ENCODE data around the gene ISCA1. TPM values are rescaled to one million over a fixed set of nuclear protein-coding genes. Genes with fewer than 3 reads are reported as not detected.

The ISCA1 gene
- total and polyA plus RNA-seq, 2 donors (not counting 3 experiments of a cell fraction or from before 2014, with no cell fraction given): 14.2 to 22.2 TPM

- BruUV-seq (replicated peaks): no TSS peak
- Histone ChIP-seq H2AFZ (ENCODE audit: low read depth, low read length) (no peak overlapping the region), H3K79me2 (ENCODE audit: control insufficient read depth, insufficient read depth, low read length) (peaks cover 45% of the 10 kb centered on the region), H3K27ac (ENCODE audit: insufficient read depth, low read depth, low read length) (no peak overlapping the region), H3K36me3 (ENCODE audit: control insufficient read depth in 2 of 2, extremely low read depth in 1 of 2, insufficient read depth in 2 of 2, low read length in 2 of 2) (no peaks in the 10 kb centered on the region), H3K4me1 (ENCODE audit: control insufficient read depth, extremely low read depth, insufficient read depth, low read length) (peaks cover 11% of the 10 kb centered on the region), H3K4me3 (replicated peaks in 1 of 3; ENCODE audit: insufficient read depth in 1 of 3, low read depth in 1 of 3, low read length in 3 of 3) (no peak overlapping the region), H3K9ac (replicated peaks; ENCODE audit: extremely low read depth, insufficient read depth, low read length) (no peak overlapping the region), H3K4me2 (ENCODE audit: insufficient read depth, low read length) (no peak overlapping the region), H3K9me3 (replicated peaks; ENCODE audit: control insufficient read depth, insufficient read depth, low read length) (no peaks in the 10 kb centered on the region), H4K20me1 (replicated peaks; ENCODE audit: control insufficient read depth, extremely low read depth, insufficient read depth, low read length) (no peaks in the 10 kb centered on the region), H3K27me3 (ENCODE audit: control insufficient read depth in 2 of 2, insufficient read depth in 2 of 2, low read length in 2 of 2) (no peaks in the 10 kb centered on the region), H3K9me1 (replicated peaks; ENCODE audit: control insufficient read depth, extremely low read depth, insufficient read depth, low read length) (no peaks in the 10 kb centered on the region)
- no peak for TF ChIP-seq POLR2A (IDR thresholded peaks at IDR 0.05; ENCODE audit: low read depth, low read length)
- no peak for TF ChIP-seq FOS (IDR thresholded peaks at IDR 0.05; ENCODE audit: borderline replicate concordance, insufficient read depth, low read length)
- no peak for TF ChIP-seq POLR2AphosphoS5 (IDR thresholded peaks at IDR 0.05; ENCODE audit: insufficient read depth, low read depth, low read length)
- TF ChIP-seq GATA2 (IDR thresholded peaks at IDR 0.05; ENCODE audit: insufficient read depth, insufficient read length, low read depth, low read length): no peak
- TF ChIP-seq, protein P1, sequence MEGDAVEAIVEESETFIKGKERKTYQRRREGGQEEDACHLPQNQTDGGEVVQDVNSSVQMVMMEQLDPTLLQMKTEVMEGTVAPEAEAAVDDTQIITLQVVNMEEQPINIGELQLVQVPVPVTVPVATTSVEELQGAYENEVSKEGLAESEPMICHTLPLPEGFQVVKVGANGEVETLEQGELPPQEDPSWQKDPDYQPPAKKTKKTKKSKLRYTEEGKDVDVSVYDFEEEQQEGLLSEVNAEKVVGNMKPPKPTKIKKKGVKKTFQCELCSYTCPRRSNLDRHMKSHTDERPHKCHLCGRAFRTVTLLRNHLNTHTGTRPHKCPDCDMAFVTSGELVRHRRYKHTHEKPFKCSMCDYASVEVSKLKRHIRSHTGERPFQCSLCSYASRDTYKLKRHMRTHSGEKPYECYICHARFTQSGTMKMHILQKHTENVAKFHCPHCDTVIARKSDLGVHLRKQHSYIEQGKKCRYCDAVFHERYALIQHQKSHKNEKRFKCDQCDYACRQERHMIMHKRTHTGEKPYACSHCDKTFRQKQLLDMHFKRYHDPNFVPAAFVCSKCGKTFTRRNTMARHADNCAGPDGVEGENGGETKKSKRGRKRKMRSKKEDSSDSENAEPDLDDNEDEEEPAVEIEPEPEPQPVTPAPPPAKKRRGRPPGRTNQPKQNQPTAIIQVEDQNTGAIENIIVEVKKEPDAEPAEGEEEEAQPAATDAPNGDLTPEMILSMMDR (IDR thresholded peaks at IDR 0.05; ENCODE audit: extremely low read depth in 1 of 2, insufficient read depth in 1 of 2, low read depth in 1 of 2, low read length in 2 of 2): no peak
- no peak for TF ChIP-seq MYC (IDR thresholded peaks at IDR 0.05; ENCODE audit: low read depth, low read length)
- no peak for TF ChIP-seq EZH2 (IDR thresholded peaks at IDR 0.05; ENCODE audit: borderline replicate concordance, low read depth, low read length, severe bottlenecking)
- no peak for TF ChIP-seq MAX (IDR thresholded peaks at IDR 0.05; ENCODE audit: insufficient read depth, insufficient read length)
- TF ChIP-seq JUN (IDR thresholded peaks at IDR 0.05; ENCODE audit: borderline replicate concordance, insufficient read depth, insufficient read length, low read depth): no peak
- DNase-seq (ENCODE audit: low read depth, low spot score) (no peak), FAIRE-seq (no peak)
- ChIA-PET CTCF (no interaction called here), POLR2A (no interaction called here)
- intact Hi-C loops (cut with micrococcal nuclease) (loop anchor here (5.0 kb wide), 2 partner anchors 178 to 338 kb away; partner anchors contain the start of gene NAA35), dilution Hi-C loops (cut with MboI; ENCODE audit: extremely low pct_ligation_motif_present, low sequenced_read_pairs) (no loop called here)
Observed at GRCh38 chr9:86280580-86280979, 1.8 kb downstream of the ISCA1 start.
